HG02970 (cell line): ENCODE measurements around the gene TIMM29.

ENCODE experiments used
- ATAC-seq: cut with Tn5 transposase; IDR thresholded peaks from one replicate; pipeline ENCODE4 v1.9.1; 2021; ENCODE audit warnings: mild to moderate bottlenecking, moderate library complexity, moderate number of reproducible peaks; ENCODE audit not compliant: unreplicated experiment, low FRiP score

Gene TIMM29

GRCh38 chr19:10928563-10929401, at the start of gene TIMM29, which contains the start of gene YIPF2:
TIMM29 (plus strand) TSS chr19:10928811; CDS start chr19:10928823, 12 bp downstream.
YIPF2 (minus strand) TSS chr19:10928639; CDS start chr19:10928410, 229 bp downstream.
- ATAC-seq = peak; percentile 80

GRCh38 chr19:10881403-10882107, 47.1 kb upstream of the TIMM29 start:
- no peak for ATAC-seq

- ATAC-seq = no peak
These were observed 46.5 kb upstream of the TIMM29 start for GRCh38 chr19:10882108-10882457.

GRCh38 chr19:10884274-10884673, 44.3 kb upstream of the TIMM29 start:
- no peak for ATAC-seq

GRCh38 chr19:10885201-10886169, 43.1 kb upstream of the TIMM29 start:
- no peak for ATAC-seq

- ATAC-seq = no peak
These were observed 40.8 kb upstream of the TIMM29 start for GRCh38 chr19:10887616-10888367.

- ATAC-seq = no peak
These were observed 40.2 kb upstream of the TIMM29 start for GRCh38 chr19:10888421-10888866.

- no peak for ATAC-seq
These were observed 38.7 kb upstream of the TIMM29 start for GRCh38 chr19:10889880-10890279.

- ATAC-seq = no peak
These were observed 37.1 kb upstream of the TIMM29 start for GRCh38 chr19:10891405-10892086.

- ATAC-seq = no peak
These were observed 36.4 kb upstream of the TIMM29 start for GRCh38 chr19:10892256-10892655.

- no peak for ATAC-seq
These were observed 33.7 kb upstream of the TIMM29 start for GRCh38 chr19:10894911-10895213.

GRCh38 chr19:10895363-10895762, 33.2 kb upstream of the TIMM29 start:
- ATAC-seq = no peak

GRCh38 chr19:10895920-10896319, 32.7 kb upstream of the TIMM29 start:
- ATAC-seq = no peak

GRCh38 chr19:10896851-10897526, 31.6 kb upstream of the TIMM29 start:
- no peak for ATAC-seq

GRCh38 chr19:10898633-10899032, 30.0 kb upstream of the TIMM29 start:
- no peak for ATAC-seq

- ATAC-seq = no peak
These were observed 29.4 kb upstream of the TIMM29 start for GRCh38 chr19:10899151-10899653.

GRCh38 chr19:10907925-10908324, 20.7 kb upstream of the TIMM29 start:
- ATAC-seq = no peak

GRCh38 chr19:10908380-10908960, 20.1 kb upstream of the TIMM29 start:
- ATAC-seq = no peak
